MG63 (cell line): ENCODE measurements around the gene ADGRL3. TPM values are rescaled to one million over a fixed set of nuclear protein-coding genes. Genes with fewer than 3 reads are reported as not detected.

Source experiments
- DNase-seq: peaks from one replicate; pipeline ENCODE4 v3.0.0-alpha.2; 2020
- H3K27me3 ChIP-seq: fragments of 250-450 bp; sonication (Bioruptor Pico); 2 replicates; pipeline ENCODE4 v1.5.1; 2020; ENCODE audit warnings: mild to moderate bottlenecking, moderate library complexity
- H3K36me3 ChIP-seq: fragments of 250-450 bp; sonication (Bioruptor Pico); 2 replicates; pipeline ENCODE4 v1.5.1; 2020; ENCODE audit warnings: mild to moderate bottlenecking, moderate library complexity
- H3K4me3 ChIP-seq: fragments of 250-450 bp; sonication (Bioruptor Pico); 2 replicates; pipeline ENCODE4 v1.5.1; 2020; ENCODE audit warnings: mild to moderate bottlenecking, moderate library complexity
- H3K9me3 ChIP-seq: fragments of 250-450 bp; sonication (Bioruptor Pico); 2 replicates; pipeline ENCODE4 v1.5.1; 2020; ENCODE audit warnings: mild to moderate bottlenecking, moderate library complexity
- total RNA-seq: library from RNA; depleted of rRNA; stranded (reverse); fragments of >200 nt; shearing (Covaris generic); gene quantifications from 2 replicates; pipeline ENCODE4 v1.2.3, GENCODE V29; 2014; ENCODE audit warnings: low replicate concordance; rRNA removed

Gene ADGRL3
- total RNA-seq = not detected in 2 replicates

DNA sequence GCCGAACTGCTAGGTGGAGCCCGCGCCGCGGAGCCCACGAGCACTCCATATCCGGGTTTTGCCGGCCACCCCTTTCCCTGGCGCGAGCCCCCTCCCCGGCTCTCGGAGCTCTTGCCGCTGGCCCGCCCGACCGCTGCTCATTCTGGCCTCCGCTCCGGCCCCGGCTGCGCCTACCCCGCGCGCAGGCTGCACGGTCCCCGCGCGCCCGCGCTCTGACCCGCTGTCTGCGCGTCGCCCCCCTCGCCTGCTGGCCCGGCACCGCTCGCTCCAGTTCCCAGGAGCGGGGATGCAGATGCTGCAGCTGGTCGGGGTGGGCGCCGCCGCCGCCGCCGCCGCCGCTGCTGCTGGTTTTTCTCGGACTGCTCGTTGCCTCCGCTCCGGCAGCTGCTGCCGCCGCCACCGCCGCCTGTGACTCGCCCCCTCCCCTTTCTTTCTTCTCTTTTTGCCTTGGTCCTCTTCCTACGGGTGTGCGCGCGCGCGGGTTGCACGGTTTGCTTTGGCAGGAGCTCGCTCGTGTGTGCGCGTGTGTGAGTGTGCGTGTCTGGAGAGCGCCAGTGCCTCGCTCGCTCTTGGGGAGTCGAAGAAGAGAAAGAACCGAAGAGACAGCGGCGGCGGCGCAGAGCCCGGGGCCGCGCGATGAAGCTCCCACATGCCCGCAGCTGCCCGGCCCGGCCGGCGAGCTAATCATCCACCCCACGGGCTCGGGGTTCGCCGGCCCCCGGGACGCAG lies at the start of gene ADGRL3:
TSS of gene ADGRL3 (plus strand) at position 140 of the 729 bp plus-strand sequence.
- H3K4me3 ChIP-seq = peak within 1 kb of the TSS; percentile 15; the same call in 1 of the 2 replicates
- no peaks in the 10 kb centered on the region for H3K36me3 ChIP-seq
- no peaks in the 10 kb centered on the region for H3K9me3 ChIP-seq
- peaks cover 41% of the 10 kb centered on the region for H3K27me3 ChIP-seq
- DNase-seq = peak; percentile 16

DNA sequence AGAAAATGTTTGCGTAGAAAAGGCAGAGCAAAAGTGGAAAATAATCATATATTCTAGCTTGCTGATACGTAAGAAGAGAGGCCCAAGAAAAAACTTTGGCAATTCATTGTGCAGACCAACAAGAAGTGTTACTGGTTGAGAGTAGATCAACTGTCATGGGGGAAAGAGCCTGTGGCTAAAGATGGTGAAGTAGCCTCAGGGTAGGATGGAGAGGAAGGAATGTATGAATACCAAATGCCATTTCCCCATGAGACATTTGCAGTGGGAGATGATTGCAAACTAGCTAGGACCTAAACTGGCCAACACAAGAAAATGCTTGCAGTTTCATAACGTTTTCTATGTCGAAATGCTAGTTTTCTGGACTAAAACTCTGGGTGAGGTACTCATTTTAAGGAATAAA lies 47.7 kb upstream of the ADGRL3 start:
- Histone ChIP-seq H3K9me3 (no peaks in the 10 kb centered on the region), H3K36me3 (no peaks in the 10 kb centered on the region), H3K4me3 (no peak overlapping the region), H3K27me3 (no peaks in the 10 kb centered on the region)
- DNase-seq = no peak

DNA sequence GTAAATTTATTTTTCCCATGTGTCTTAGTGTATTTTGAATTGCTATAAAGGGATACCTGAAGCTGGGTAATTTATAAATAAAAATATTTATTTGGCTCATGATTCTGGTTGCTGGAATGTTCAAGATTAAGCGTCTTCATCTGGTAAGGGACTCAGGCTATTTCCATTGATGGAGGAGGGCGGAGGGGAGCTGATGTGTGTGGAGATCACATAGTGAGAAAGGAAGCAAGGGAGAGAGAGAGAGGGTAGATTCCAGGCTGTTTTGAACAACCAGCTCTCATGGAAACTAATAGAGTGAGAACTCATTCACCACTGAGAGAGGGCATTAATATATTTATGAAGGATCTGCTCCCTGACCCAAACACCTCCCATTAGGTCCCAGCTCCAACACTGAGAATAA lies 39.6 kb upstream of the ADGRL3 start:
- no peaks in the 10 kb centered on the region for H3K9me3 ChIP-seq
- H3K4me3 ChIP-seq = no peak overlapping the region
- no peaks in the 10 kb centered on the region for H3K27me3 ChIP-seq
- no peaks in the 10 kb centered on the region for H3K36me3 ChIP-seq
- no peak for DNase-seq

DNA sequence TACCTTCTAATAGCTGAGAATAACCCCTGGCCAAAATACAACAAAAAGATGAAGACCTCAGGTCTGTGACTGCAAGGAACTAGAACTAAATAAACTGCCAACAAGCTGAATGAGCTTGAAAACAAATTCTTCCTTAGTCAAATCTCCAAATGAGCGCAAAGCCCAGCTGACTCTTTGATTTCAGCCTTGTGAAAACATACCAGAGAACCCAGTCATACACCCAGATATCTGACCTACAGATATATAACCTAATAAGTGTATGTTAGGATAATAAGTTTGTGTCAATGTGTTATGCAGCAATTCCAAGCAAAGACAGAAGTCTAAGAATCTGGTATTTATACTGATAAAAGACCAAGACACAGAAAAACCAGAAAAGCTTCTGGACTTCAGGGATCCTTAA lies 38.0 kb upstream of the ADGRL3 start:
- Histone ChIP-seq H3K9me3 (no peaks in the 10 kb centered on the region), H3K36me3 (no peaks in the 10 kb centered on the region), H3K4me3 (no peak overlapping the region), H3K27me3 (no peaks in the 10 kb centered on the region)
- DNase-seq = no peak

DNA sequence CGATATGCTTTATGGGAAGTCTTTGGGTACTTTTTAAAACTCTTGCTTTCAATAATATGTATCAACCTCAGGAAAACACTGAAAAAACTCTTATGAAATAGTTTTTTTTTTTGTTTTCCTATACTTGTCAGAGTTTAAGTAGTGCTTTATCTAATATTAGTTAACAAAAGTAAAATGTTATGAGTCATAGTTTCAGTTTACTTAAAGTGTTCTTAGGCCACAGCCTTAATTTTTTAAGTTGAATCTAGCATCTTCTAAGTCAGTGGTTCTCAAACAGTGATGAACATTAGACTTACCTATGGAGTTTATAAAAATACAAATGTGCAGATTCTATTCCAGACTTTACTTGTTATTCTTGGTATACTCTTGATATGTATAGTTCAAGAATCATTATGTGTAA lies 26.3 kb upstream of the ADGRL3 start:
- H3K27me3 ChIP-seq = no peaks in the 10 kb centered on the region
- no peaks in the 10 kb centered on the region for H3K36me3 ChIP-seq
- H3K9me3 ChIP-seq = no peaks in the 10 kb centered on the region
- no peak for DNase-seq
- H3K4me3 ChIP-seq = no peak overlapping the region

DNA sequence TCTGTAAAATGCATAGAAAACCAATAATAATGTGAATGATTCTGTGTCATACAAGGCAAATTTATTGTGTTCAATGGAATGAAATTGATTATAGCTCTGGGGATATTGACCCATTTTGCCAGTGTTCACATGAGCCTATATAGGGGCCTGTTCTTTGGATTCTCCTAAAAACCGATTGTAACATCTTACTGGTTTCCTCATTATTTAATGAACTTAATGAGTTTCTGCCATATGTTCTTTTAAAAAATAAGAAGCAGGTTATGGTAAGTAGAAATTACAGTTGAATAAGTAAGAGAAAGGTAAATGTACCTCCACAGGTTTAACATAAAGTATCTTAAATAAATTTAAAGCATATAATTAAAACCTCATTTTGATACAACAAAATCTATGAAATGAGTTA lies 24.6 kb upstream of the ADGRL3 start:
- H3K4me3 ChIP-seq = no peak overlapping the region
- H3K27me3 ChIP-seq = no peaks in the 10 kb centered on the region
- DNase-seq = no peak
- no peaks in the 10 kb centered on the region for H3K9me3 ChIP-seq
- no peaks in the 10 kb centered on the region for H3K36me3 ChIP-seq

DNA sequence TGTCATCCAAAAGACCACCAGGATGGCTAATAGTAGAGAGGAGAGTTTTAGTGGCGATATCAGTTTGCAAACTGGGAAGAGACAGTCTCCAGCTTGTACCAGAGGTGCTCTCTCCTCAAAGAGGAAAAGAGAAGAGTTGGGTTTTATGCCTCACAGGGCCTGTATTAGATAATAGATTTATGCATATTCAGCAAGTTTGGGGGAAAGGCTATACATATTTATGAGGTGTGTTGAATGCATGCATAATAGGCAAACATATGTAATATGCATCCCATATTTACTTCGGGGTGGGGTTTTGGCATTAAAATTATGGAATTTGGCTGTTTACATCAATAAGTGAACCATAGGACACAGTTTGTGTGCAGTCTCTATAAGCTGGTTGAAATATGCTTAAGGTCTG lies 22.8 kb upstream of the ADGRL3 start:
- Histone ChIP-seq H3K9me3 (no peaks in the 10 kb centered on the region), H3K4me3 (no peak overlapping the region), H3K36me3 (no peaks in the 10 kb centered on the region), H3K27me3 (no peaks in the 10 kb centered on the region)
- no peak for DNase-seq

DNA sequence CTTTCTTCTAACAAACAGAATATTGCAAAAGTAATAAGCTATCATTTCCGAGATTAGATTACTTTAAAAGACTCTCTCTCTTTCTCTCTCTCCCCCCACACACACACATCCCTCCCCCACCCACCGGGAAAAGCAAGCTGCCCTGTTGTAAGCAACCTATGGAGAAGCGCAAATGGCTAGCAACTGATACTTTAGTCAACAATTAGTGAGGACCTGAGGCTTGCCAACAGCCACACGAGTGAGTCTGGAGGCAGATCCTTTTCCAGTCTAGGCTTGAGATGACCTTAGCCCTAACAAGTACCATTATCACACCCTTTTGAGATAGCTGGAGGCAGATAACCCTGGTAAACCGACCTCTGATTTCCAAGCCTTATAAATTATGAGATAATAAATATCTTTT lies 19.7 kb upstream of the ADGRL3 start:
- no peak for DNase-seq
- H3K9me3 ChIP-seq = no peaks in the 10 kb centered on the region
- no peaks in the 10 kb centered on the region for H3K36me3 ChIP-seq
- no peak overlapping the region for H3K4me3 ChIP-seq
- no peaks in the 10 kb centered on the region for H3K27me3 ChIP-seq

DNA sequence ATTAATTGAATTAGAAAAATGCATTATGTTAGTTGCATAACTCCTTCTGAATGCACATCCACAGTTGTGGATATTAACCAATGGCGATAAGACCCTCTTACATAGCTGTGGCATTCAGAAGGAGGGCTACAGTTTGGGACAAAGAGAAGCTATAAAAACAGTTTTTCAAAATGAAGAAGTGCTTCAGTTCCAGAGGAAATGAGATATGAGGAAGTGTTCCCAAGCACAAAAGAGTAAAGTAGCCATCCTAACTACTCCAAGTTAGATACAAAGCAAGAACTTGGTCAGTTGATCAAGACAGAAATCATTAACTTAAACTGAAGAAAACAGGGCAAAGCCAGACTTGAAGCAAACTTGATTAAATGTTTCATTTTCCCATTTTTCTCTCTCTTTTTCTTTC lies 17.2 kb upstream of the ADGRL3 start:
- H3K4me3 ChIP-seq = no peak overlapping the region
- no peaks in the 10 kb centered on the region for H3K36me3 ChIP-seq
- no peaks in the 10 kb centered on the region for H3K27me3 ChIP-seq
- no peaks in the 10 kb centered on the region for H3K9me3 ChIP-seq
- DNase-seq = no peak

DNA sequence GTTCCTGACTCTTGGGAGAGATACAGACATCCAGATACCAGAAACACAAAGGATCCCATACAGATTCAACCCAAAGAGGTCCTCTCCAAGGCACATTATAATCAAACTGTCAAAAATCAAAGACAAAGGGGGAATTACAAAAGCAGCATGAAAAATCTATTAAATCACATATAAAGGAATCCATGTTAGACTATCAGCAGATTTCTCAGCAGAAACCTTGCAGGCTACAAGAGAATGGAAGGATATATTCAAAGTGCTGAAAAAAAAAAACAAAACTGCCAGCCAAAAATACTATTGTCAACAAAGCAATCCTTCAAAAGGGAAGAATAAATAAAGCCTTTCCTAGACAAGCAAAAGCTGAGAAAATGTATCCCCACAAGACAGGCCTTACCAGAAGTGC lies 14.8 kb upstream of the ADGRL3 start:
- no peaks in the 10 kb centered on the region for H3K27me3 ChIP-seq
- DNase-seq = no peak
- H3K9me3 ChIP-seq = no peaks in the 10 kb centered on the region
- no peak overlapping the region for H3K4me3 ChIP-seq
- H3K36me3 ChIP-seq = no peaks in the 10 kb centered on the region

DNA sequence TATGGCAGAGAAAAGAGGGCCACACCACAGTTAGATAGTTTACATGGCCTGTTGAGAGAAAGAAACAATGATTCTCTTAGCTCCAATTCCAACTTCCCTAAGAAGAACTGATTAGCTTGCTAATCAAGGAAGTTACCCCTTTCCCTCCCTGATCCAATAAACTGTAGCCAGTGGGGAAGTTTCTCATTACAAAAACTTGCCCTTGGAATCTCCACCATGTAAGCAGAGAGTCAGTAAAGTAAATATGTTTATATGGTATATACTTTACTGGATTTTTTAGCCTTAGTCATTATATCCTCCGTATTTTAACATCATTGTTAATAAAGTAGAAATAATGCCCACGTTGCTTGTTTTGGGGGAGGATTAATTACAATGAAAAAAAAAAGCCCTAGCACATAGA lies 7.7 kb upstream of the ADGRL3 start:
- Histone ChIP-seq H3K36me3 (no peaks in the 10 kb centered on the region), H3K4me3 (no peak overlapping the region), H3K9me3 (no peaks in the 10 kb centered on the region), H3K27me3 (no peaks in the 10 kb centered on the region)
- no peak for DNase-seq

DNA sequence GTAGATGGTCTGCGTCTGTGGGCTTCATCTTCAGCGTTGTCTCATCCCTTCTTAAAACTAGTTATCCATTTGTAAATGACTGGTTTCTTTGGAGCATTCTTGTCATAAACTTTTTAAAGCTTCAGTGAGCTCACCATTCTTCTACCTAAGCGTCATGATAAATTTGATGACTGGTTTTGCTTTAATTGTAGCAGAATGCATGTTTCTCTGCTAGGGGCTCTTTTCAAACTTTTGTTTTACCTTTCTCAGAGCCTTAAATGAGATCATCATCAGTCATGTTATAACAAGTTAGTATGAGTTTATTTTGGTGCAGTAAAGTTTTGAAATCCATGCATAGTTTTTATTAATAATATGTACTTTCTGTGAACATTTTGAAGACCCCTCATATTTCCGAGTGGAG lies 6.3 kb upstream of the ADGRL3 start:
- no peak overlapping the region for H3K4me3 ChIP-seq
- no peaks in the 10 kb centered on the region for H3K36me3 ChIP-seq
- DNase-seq = no peak
- H3K27me3 ChIP-seq = peaks cover 5% of the 10 kb centered on the region; the same call in 1 of the 2 replicates
- no peaks in the 10 kb centered on the region for H3K9me3 ChIP-seq

DNA sequence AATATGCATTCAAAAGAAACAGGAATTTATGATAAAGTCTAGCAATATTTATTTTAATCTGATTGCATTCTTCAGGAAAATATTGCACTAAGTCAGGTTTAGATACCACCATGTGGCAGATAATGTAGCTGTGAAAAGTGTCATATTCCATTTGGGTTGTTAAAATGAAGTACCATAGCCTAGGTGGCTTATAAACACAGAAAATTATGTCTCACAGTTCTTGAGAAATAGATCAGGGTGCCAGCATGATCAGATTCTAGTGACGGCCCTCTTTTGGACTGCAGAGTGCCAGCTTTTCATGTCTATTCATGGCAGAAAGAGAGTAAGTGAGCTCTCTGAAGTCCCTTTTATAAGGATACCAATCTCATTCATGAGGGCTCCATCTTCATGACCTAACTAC lies 5.6 kb upstream of the ADGRL3 start:
- Histone ChIP-seq H3K4me3 (no peak overlapping the region), H3K27me3 (peaks cover 10% of the 10 kb centered on the region; the same call in 1 of the 2 replicates), H3K9me3 (no peaks in the 10 kb centered on the region), H3K36me3 (no peaks in the 10 kb centered on the region)
- no peak for DNase-seq

DNA sequence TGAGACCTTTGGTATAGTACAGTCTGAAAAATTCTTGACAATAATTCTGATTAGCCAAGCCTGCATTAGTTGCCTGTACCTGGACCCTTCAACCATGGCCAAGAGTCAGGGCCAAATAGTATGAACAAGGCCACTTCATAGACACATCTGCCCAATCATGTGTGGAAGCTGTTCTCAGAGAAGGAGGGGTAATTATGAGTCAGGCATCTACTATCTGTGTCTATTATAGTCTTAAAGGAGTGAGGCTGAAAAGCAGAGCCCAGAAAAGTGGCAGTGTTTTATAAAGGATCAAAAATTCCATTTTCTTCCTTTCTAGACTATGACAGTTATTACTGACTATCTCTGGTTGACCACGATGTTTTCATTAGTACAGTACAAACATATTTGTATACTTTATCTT lies 5.0 kb upstream of the ADGRL3 start:
- Histone ChIP-seq H3K36me3 (no peaks in the 10 kb centered on the region), H3K27me3 (peaks cover 13% of the 10 kb centered on the region; the same call in 1 of the 2 replicates), H3K4me3 (no peak overlapping the region), H3K9me3 (no peaks in the 10 kb centered on the region)
- no peak for DNase-seq

DNA sequence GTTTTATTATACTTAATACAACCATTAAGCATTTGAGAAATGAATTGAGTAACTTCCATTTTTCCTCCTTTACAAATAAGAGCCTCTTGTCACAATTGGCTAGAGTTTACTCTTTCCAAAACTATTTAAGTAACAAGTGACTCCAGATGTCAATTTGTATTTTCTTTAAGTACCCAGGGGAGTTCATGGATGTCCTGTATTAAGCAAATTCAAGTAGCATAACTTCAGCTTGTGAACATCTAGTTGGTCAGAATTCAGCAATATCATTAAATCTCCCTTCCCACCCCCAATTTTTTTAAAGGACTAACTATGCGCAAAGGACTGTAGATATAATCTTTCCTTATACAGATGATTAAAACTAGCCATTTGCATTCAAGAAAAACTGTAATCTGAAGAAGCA lies 1.4 kb upstream of the ADGRL3 start:
- Histone ChIP-seq H3K36me3 (no peaks in the 10 kb centered on the region), H3K4me3 (no peak overlapping the region), H3K27me3 (peaks cover 40% of the 10 kb centered on the region), H3K9me3 (no peaks in the 10 kb centered on the region)
- no peak for DNase-seq

DNA sequence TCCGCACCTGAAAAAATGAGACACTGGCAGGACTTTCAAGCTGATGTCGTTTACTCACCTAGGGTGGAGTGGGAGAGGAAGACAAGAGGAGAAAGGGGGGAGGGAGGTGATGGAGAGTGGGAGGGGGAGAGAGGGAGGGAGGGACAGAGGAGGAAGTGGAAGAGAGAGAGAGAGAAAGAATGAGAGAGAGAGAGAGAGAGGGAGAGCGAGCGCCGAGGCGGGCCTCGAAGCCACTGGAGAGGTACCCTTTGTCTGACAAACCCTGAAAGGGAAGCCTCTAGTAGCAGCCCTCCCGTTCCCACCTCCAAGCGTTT lies 296 bp upstream of the ADGRL3 start:
- H3K27me3 ChIP-seq = peaks cover 41% of the 10 kb centered on the region
- DNase-seq = no peak
- H3K4me3 ChIP-seq = no peak overlapping the region

DNA sequence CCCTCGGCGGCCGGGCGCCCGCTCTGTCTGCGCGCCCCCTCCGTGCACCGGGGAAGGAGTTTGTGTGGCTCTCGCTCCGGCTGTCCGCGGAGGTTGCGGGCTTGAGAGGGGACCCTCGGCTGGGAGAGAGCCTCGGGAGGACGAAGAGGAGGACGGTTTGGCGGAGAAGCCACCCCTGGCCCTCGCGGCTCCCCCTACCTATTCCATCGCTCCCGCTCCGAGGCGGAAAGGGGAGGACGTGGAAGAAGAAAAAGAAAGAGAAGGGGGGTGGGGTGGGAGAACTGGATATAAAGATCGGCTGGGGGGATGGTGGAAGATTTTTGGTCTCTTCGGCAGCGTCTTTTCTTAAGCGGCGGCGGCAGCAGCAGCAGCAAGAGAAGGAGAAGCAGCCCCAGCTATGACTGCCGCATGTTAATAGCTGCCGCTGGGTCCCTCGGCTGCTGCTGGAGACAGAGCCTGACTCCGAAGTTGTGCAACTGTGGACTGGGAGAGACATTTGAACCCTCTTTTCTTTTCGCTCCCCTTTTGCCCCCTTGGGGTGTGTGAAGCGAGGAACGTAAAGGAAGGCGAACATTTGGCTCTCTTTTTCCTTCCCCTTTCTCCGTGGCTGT lies 895 bp downstream of the ADGRL3 start:
- no peaks in the 10 kb centered on the region for H3K9me3 ChIP-seq
- peaks cover 41% of the 10 kb centered on the region for H3K27me3 ChIP-seq
- no peak for DNase-seq
- H3K4me3 ChIP-seq = peak overlapping the region; percentile 6; the same call in 1 of the 2 replicates
- no peaks in the 10 kb centered on the region for H3K36me3 ChIP-seq

More for the DNA sequence above, 296 bp upstream of the ADGRL3 start:
- Histone ChIP-seq H3K9me3 (no peaks in the 10 kb centered on the region), H3K36me3 (no peaks in the 10 kb centered on the region)

DNA sequence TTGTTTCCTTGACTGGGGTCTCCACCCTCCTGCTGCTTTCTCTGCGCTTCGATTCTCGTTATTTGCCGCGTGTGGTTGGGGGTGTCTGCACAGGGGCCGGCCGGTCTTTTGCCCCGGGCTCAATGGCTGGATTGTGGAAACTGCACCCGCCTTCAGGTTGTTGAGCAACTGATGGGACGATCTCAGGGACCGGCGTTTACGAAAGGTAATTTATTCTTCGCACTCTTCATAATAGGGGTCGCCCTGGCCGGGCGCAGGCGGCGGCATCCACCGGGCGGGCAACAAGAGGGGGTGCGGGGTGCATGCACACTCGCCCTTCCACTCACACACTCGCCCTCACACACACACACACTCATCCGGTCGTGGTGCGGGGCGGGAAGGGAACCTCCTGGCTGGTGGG lies 1.4 kb downstream of the ADGRL3 start:
- no peak for DNase-seq
- Histone ChIP-seq H3K27me3 (peaks cover 41% of the 10 kb centered on the region), H3K4me3 (no peak overlapping the region)

More for the DNA sequence above, 1.4 kb downstream of the ADGRL3 start:
- no peaks in the 10 kb centered on the region for H3K9me3 ChIP-seq
- H3K36me3 ChIP-seq = no peaks in the 10 kb centered on the region
